Lower leg skin (tissue), 3 donors: ENCODE measurements around the gene HRH3.

Experiments
- POLR2A ChIP-seq, 2 donors: fragments of 450-650 bp; IDR thresholded peaks; one replicate each; pipeline ENCODE4 v1.6.1; 2016 to 2017; ENCODE audit warnings: antibody characterized with exemption in 2 of 2, mild to moderate bottlenecking in 1 of 2, moderate library complexity in 1 of 2
- TF ChIP-seq, protein P1 (sequence below), 3 donors: fragments of 450-650 bp; IDR thresholded peaks; one replicate each; pipeline ENCODE4 v1.5.1; 2016; ENCODE audit warnings: antibody characterized with exemption in 3 of 3, mild to moderate bottlenecking in 3 of 3, moderate library complexity in 2 of 3

DNA sequence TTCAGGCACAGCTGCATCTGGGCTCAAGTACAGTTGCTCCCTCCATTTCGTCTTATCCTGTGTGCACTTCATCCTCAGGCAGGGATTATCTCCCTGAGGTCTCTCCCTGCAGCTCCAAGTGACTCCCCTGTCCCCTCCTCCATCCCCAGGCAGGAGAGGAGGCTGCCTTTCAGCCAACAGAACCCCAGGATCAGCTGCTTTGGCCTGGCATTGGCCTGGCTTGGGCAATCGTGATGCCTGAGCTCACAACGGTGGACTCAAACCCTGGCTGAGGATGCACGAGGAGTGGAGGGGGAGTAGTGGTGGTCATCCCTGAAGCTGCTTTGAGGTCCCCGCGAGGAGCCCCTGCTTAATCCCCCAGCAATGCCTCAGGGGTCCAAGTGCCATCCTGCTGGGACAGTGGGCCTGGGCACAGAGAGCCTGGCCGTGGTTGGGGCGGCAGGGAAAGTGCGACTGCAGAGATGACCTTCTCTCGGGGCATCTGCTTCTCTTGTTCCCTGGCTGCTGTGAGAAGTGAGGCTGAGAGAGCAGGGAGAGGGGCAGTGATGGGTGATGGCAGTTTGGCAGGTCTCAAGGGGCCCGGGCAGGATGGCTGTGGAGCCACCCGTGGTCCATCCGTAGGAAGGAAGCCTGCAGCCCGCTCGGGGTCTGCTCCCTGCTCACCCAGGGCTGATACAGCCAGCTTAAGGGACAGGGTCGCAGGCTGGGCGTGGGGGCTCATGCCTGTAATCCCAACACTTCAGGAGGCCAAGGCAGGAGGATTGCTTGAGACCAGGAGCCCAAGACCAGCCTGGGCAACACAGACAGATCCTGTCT, 6.0 kb upstream of the HRH3 start:
- TF ChIP-seq, protein P1, sequence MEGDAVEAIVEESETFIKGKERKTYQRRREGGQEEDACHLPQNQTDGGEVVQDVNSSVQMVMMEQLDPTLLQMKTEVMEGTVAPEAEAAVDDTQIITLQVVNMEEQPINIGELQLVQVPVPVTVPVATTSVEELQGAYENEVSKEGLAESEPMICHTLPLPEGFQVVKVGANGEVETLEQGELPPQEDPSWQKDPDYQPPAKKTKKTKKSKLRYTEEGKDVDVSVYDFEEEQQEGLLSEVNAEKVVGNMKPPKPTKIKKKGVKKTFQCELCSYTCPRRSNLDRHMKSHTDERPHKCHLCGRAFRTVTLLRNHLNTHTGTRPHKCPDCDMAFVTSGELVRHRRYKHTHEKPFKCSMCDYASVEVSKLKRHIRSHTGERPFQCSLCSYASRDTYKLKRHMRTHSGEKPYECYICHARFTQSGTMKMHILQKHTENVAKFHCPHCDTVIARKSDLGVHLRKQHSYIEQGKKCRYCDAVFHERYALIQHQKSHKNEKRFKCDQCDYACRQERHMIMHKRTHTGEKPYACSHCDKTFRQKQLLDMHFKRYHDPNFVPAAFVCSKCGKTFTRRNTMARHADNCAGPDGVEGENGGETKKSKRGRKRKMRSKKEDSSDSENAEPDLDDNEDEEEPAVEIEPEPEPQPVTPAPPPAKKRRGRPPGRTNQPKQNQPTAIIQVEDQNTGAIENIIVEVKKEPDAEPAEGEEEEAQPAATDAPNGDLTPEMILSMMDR (IDR thresholded peaks at IDR 0.05), result no peak
- no peak for TF ChIP-seq POLR2A (IDR thresholded peaks at IDR 0.05)
